EH (cell line): ENCODE measurements around the gene GPD2.
"Not testable (repeated sequence)": the region's sequence is repeated elsewhere in the genome, so short reads cannot be mapped to it uniquely, and the experiment has no call there.

ENCODE experiments used
- DNase-seq: peaks from one replicate; pipeline ENCODE4 v3.0.0-alpha.2; 2015; ENCODE audit warnings: low read depth

Gene GPD2

GRCh38 chr2:156589381-156590079 is 153.4 kb downstream of the GPD2 start:
- DNase-seq: peak; percentile 62

- DNase-seq: no peak
Measured at GRCh38 chr2:156590085-156590739, 154.0 kb downstream of the GPD2 start.

- no peak for DNase-seq
Measured at GRCh38 chr2:156592809-156593593, 156.8 kb downstream of the GPD2 start.

- DNase-seq: no peak
Measured at GRCh38 chr2:156593594-156593921, 157.4 kb downstream of the GPD2 start.

DNA sequence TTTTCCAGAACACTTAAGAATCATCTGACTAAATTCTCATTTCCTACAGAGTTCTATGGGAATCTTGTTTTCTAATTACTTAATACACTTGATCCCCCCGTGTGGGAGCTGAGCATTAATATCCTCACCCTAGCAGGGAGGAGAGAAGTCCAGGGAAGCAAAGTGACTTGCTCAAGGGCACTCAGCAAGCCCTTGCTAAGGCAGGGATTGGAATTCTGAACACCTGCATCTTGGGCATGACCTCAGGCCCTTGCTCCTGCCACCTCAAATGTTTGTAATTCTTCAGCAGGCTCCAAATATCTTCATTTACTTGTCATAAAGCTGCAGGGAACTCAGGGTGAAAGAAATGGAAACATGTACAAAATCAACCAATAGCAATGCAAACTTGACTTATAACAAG is 162.4 kb downstream of the GPD2 start:
- no peak for DNase-seq

- DNase-seq: no peak
Measured at GRCh38 chr2:156600196-156600595, 164.0 kb downstream of the GPD2 start.

DNA sequence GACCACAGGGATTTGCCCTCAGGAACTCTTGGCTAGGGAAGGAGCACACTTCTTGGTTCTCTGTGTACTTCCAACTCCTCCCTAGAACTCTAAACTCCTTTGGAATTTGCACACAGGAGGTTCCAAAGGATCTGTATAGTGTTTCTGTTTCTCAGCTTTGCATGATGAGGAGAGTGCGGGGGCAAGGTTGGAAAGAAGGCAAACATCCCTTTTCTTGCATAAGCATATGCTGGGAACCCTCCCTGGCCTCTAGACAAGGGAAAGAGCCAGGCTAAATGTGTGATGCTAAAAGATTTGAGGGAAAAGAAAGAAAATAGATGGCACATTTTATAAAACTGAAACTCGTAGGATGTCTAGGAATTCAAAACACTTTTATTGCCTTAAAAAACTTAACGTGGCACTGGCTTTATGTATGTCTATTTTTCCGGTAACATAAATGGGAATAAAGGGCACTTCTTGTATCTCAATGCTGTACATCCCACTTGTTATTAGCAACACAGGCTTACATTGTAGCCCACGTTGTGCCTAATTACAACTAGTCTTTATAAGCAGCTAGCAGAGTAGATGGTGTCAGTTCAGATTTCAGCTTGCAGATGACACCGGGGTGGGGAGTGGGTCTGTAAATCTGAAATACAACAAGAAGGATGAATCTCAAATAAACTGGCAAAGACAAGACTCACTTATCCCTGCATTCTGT is 165.8 kb downstream of the GPD2 start:
- DNase-seq: no peak

DNA sequence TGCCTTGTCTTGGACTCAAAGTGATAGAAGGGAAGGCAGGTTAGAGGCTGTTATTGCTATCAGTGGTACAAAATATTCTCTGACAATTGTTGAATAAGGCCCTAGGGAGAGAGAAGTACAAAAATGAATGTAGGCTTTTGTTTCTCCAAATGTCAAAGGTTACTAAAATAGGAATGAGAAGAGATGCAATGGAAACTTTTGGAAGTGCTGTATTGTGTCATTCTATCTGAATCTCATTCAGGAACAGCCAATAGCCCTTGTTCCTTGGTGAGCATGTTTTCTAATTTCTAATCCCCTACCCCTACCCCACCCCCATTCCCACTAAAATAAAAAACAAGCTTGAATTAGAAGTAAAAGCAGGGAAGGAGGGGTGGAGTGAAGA is 166.4 kb downstream of the GPD2 start:
- no peak for DNase-seq

GRCh38 chr2:156615836-156616322 is 179.7 kb downstream of the GPD2 start:
- DNase-seq: no peak

DNA sequence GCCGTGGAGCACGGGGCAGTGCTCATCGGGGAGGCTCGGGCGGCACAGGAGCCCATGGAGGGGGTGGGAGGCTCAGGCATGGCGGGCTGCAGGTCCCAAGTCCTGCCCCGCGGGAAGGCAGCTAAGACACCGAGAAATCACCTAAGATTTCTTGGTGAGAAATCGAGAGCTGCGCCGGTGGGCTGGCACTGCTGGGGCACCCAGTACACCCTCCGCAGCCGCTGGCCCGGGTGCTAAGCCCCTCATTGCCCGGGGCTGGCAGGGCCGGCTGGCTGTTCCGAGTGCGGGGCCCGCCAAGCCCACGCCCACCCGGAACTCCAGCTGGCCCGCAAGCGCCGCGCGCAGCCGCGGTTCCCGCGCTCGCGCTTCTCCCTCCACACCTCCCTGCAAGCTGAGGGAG is 181.9 kb downstream of the GPD2 start:
- not testable (repeated sequence) for DNase-seq

DNA sequence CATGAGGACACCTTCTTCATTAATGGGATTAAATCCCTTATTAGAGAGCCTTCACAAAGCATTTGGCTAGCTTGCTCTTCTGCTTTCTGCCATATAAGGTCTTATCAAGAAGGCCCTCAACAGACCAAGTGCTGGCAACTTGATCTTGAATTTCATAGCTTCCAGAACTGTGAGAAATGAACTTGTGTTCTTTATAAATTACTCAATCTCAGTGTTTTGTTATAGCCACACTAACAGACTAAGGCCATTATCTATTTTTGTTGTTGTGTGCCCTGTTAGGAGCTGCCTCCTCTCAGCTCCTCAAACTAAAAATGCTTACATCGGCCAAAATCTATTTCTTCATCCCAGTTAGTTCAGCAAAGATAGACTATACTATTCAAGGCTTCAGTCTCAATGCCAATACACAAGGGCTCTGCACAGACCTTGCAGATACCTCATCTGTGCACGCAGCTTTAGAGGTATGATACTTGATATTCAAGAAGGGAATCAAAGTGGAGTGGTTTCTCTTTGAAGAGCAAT is 182.9 kb downstream of the GPD2 start:
- no peak for DNase-seq

DNA sequence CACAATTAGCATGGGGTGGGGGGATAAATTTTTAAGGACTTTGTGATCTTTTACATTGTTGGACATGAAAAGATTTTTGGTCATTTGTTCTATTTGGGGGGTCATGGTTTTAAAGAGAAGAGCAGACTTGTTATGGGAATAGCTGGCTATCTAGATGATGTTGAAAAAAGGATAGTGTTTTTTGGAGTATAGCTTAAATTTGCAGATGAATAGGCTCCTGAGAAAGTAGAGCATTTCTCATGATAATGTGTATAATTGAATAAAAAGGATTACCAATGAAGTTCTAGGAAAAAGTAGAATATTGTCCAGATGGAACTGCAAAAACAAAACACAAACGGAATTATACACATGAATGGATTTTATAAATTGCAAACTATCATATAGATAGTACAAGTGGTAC is 186.3 kb downstream of the GPD2 start:
- no peak for DNase-seq

DNA sequence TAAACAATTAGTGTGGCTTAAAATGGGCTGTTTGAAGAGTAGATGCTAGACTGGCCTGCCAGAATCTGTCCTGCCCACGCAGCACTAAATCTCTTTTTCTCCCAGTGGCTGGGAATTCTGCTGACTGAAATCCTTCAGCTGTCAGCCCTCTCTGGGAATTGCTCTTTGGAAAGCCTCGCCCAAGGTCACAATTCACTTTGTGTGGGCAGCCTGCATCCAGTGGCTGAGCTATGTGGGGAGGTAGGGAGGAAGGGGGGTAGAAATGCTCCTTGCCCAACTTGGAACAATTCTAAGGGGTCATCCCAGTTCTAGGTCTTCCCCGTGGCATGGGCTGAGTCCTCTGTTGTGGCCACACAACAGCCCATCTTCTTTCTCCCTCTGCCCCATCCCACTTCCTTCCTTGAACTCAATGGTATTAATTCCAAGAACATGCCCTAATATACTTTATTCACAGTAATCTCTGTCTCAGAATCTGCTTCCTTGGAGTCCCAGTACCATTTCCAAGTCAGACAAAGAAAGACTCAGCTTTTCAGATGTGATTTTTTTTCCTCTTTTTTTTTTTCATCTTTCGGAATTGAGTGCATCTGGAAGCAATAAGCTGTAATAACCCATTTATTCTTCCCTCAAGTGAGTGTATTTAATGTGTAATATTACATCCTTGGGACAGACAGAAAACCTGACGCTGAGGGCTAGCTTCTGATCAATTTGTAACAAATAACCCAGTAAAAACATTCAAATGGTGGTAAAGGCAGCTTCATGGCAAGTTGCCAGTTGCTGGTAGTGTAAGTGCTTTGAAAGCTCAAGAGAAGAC is 189.4 kb downstream of the GPD2 start:
- DNase-seq: no peak

- DNase-seq: no peak
Measured at GRCh38 chr2:156626931-156627330, 190.8 kb downstream of the GPD2 start.

DNA sequence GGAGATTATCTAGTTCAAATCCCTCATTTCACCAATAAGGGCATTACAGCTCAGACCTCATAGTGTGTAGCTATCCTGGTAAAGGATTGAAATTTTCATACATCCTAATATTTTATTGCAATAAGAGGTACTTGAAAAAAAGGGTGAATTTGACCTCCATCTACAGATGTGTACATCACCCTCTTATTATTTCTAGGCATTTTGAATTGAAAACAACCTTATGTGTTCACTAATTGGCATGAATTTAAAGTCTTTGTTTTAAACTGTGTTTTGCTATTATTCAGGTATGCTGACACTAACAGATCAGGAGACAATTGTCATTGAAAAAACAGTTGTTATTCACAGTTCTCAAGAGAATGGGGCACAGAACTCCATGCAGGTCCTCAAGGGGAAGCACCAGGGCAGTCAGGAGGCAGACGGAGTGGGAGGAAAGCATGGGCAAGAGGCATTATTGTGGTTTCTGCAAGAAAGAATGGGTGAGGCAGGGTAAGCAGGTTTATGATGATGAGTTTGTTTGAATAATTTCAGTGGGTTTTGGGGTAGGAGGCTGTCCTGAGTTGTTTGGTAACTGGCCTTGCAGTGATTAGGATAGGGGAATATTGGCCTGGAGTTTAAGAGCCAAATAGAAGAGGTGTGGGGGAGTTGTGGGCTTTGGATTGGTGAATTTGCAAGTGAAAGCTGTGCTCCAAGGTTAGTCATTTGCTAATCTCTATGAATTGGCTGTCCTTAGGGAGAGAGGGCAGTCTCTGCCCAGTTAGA is 194.6 kb downstream of the GPD2 start:
- DNase-seq: no peak

DNA sequence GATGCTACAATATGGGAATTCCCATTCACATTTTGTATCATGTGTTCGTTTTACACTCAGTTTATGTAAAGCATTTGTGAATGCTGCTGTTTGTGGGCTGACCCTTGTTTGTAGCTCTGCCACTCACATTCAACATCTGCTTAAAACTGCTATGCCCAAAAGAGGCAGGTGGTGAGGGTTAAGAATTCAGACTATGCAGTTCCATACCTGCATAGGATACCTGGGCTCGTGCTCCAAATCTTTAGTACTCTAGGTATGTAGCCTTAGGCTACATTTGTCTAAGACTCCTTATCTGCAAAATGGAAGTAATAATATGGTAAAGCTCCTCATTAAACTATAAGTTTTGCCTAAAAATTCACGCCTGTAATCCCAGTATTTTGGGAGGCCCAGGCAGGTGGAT is 199.5 kb downstream of the GPD2 start:
- no peak for DNase-seq
